Fibroblast of mammary gland (primary cell): ENCODE results near the gene MAGI3.
"Not testable (repeated sequence)": the region's sequence is repeated elsewhere in the genome, so short reads cannot be mapped to it uniquely, and the experiment has no call there.

Experiments used
- DNase-seq: peaks from one replicate; pipeline ENCODE4 v3.0.0-alpha.2; 2010; ENCODE audit warnings: low read depth
- H3K4me3 ChIP-seq: 2 replicates; pipeline ENCODE4 v1.5.1; 2011; ENCODE audit warnings: low read depth, mild to moderate bottlenecking, low read length, moderate library complexity; ENCODE audit not compliant: control insufficient read depth
- CTCF ChIP-seq: conservative IDR thresholded peaks from 2 replicates; pipeline ENCODE4 v1.5.1; 2011; ENCODE audit warnings: low read depth, low read length, inconsistent platforms; ENCODE audit not compliant: control insufficient read depth, insufficient read depth

The MAGI3 gene

GRCh38 chr1:113455374-113455773 is 65.1 kb downstream of the MAGI3 start:
- no peak for DNase-seq
- no peak overlapping the region for H3K4me3 ChIP-seq
- no peak for TF ChIP-seq CTCF

GRCh38 chr1:113456967-113457366 is 66.7 kb downstream of the MAGI3 start:
- no peak for TF ChIP-seq CTCF
- no peak overlapping the region for H3K4me3 ChIP-seq

GRCh38 chr1:113459279-113459678 is 69.0 kb downstream of the MAGI3 start:
- peak; percentile 65 for DNase-seq
- H3K4me3 ChIP-seq, result no peak overlapping the region
- no peak for TF ChIP-seq CTCF

More at GRCh38 chr1:113456967-113457366, 66.7 kb downstream of the MAGI3 start:
- DNase-seq, result peak; percentile 97

- no peak for TF ChIP-seq CTCF
- DNase-seq, result no peak
- no peak overlapping the region for H3K4me3 ChIP-seq
These were observed 77.7 kb downstream of the MAGI3 start for GRCh38 chr1:113467991-113468390.

- H3K4me3 ChIP-seq, DNase-seq: not testable (repeated sequence)
These were observed 88.3 kb downstream of the MAGI3 start for GRCh38 chr1:113478427-113479195.

GRCh38 chr1:113479713-113480676 is 89.7 kb downstream of the MAGI3 start:
- DNase-seq, result peak; percentile 22
- H3K4me3 ChIP-seq, result no peak overlapping the region
- TF ChIP-seq CTCF, result no peak

GRCh38 chr1:113485131-113485530 is 94.8 kb downstream of the MAGI3 start:
- not testable (repeated sequence) for DNase-seq, H3K4me3 ChIP-seq
